D721Med (cell line): ENCODE data around the gene HOXA10.

Source experiments
- DNase-seq: peaks from one replicate; pipeline ENCODE4 v3.0.0; 2011; ENCODE audit warnings: low spot score; ENCODE audit not compliant: insufficient read length
- FAIRE-seq: peaks from 2 replicates; lab custom pipeline; 2011; peaks lifted over from hg19 to GRCh38; lab: Jason Lieb, UNC
- CTCF ChIP-seq: IDR thresholded peaks from 2 replicates; pipeline ENCODE4 v1.5.1; 2012; ENCODE audit warnings: mild to moderate bottlenecking, control low read depth; ENCODE audit not compliant: insufficient read depth; ENCODE audit errors: missing control alignments

HOXA10 gene

DNA sequence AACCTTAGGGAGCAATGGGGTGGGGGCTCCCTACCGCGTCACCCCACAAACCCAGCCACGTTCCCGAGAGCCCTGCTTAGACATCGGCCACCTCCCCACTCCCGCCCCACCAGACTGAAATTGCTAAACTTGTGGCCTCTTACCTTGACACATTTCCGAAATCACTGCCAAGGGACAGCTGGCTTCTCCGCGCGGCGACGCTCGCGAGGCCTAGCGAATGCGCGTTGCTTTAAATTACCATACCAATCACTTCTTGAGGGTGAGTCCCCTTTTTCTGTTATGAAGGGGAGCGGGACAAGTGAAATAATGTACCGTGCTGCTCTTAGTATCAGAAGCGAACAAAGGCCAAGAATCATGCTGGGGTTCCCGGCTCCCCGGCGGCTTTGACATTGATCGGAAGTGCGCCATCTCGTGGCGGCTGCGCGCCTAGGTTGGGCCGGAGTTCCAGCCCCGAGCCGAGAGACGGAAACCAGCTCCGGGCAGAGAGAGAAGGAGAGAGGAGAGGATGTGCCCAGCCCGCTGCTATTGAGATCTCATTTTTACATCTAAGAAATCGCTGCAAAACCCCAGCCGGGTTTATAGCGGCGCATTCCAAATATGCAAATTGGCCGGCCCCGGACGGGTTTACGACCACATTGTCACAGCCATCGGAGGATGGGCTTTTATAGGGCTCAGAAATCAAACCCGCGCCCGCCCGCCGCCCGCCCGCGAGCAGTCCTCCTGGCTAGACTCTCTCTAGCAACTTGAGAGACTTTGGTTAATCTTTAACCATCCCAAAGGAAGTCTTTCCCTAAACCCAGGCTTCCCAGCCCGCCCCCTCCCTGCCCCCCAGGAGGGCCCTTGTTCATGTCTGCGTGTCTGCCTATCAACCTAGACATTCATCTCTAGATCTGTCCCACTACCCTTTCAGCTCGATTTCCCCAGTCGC is 5.6 kb upstream of the HOXA10 start:
- DNase-seq (peak; percentile 91), FAIRE-seq (no peak)

GRCh38 chr7:27179030-27179429 is 4.9 kb upstream of the HOXA10 start:
- DNase-seq (no peak), FAIRE-seq (no peak)
- no peak for TF ChIP-seq CTCF

More for the DNA sequence above, 5.6 kb upstream of the HOXA10 start:
- TF ChIP-seq CTCF = peak; percentile 53

- DNase-seq (no peak), FAIRE-seq (no peak)
- no peak for TF ChIP-seq CTCF
These were observed 4.2 kb upstream of the HOXA10 start for GRCh38 chr7:27178366-27178765.

DNA sequence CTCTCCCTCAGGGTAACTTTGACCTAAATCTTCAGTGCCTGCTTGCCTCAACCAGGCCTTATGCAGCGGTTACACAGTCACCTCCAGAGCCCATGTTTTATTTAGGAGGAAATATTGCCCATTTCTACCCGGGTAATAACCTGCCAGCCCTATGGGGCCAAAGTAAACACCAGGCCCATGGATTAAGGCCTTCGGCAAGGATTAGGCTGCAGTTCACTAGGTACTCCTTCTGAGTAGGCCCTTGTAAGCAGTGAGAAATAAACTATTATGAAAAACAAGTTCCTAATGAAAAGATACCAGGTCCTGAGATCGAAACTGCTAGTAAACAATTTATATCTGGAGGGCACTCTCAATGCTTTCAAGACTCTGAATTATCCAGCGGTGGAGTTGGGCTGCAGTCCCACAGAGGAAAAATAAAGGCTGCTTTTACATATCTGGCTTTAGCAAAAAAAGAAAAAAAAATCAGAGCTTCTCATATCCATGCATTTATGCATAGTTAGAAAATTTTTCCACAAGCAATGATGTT is 3.7 kb upstream of the HOXA10 start:
- FAIRE-seq (no peak), DNase-seq (no peak)
- TF ChIP-seq CTCF = no peak

DNA sequence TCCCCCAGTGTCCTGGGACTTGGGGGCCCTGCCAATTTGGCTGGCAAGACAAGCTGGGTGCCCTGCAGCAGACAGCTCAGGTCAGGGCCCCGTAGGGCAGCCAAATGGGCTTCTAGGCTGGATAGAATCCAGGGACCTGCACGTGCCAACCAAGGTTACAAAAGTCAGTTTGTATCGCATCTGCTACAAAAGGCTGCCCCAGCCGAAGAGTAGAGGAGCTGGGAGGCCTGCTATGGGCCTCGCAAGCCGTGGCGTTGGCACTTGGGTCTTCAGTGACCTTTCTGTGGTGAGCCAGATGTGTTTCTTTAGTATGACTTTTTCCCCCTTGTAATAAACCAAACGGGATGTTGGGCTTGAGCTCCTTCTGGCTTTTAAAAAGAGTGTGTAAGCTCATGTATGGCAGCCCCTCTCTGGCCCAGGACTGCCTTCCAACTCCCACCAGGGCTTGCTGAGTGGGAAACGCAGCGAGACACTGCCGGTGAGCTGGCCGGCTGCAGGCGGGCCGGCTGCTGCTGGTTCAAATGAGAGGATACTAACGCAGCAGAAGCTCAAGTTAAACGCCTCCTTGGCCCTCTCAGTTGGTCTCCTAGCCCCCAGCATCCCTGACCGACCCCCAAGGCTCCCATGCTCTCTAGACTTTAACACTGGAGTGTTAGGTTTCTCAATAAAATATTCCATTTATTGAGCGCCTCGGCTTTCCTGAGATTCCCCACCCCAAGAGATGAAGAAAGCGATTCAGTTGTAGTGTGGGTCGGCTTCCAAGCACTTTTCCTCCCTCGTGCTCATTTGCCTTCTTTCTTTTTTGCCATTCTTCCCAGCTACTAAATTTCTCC is 3.1 kb upstream of the HOXA10 start:
- no peak for FAIRE-seq
- TF ChIP-seq CTCF = no peak
- no peak for DNase-seq

GRCh38 chr7:27176524-27176845 is 2.4 kb upstream of the HOXA10 start:
- FAIRE-seq (no peak), DNase-seq (no peak)
- TF ChIP-seq CTCF = no peak
